Neural progenitor cell (in vitro differentiated cells): ENCODE measurements around the gene MBIP.

Experiments used
- CTCF ChIP-seq: fragments of 200-600 bp; sonication (generic); IDR thresholded peaks from 2 replicates; pipeline ENCODE4 v1.5.1; 2017; ENCODE audit warnings: antibody characterized with exemption, mild to moderate bottlenecking
- EZH2 ChIP-seq: fragments of 200-600 bp; sonication (generic); IDR thresholded peaks from 2 replicates; pipeline ENCODE4 v1.6.1; 2017; ENCODE audit warnings: antibody characterized with exemption, mild to moderate bottlenecking, moderate library complexity

GRCh38 chr14:36340276-36340890 is 19.9 kb upstream of the MBIP start:
- TF ChIP-seq CTCF (no peak), EZH2 (no peak)
